HCT116 (cell line): ENCODE data around the gene EHMT1. TPM values are rescaled to one million over a fixed set of nuclear protein-coding genes. Genes with fewer than 3 reads are reported as not detected.

Experiments used
- ATAC-seq: fragments of 200-7000 bp; cut with Tn5 transposase; 2 replicates; pipeline ENCODE4 v1.9.1; 2020; ENCODE audit warnings: mild to moderate bottlenecking, moderate library complexity
- BruUV-seq: library from RNA; stranded (reverse); fragments of 400-500 nt; replicated peaks from 2 replicates; lab custom pipeline; 2021; lab: Mats Ljungman, UMichigan
- CTCF ChIA-PET: fragments of 300-600 bp; sonication (Branson Sonifier 250); formaldehyde crosslinking; loops from one replicate; lab custom pipeline; 2021; ENCODE audit warnings: antibody characterized with exemption; lab: Charles Lee
- POLR2A ChIA-PET: fragments of 300-600, 350-600 bp; sonication (Branson Sonifier 250); formaldehyde crosslinking; loops from one replicate; lab custom pipeline; 2021; ENCODE audit warnings: antibody characterized with exemption; lab: Charles Lee
- RAD21 ChIA-PET, 2 experiments: fragments of 300-600 bp; sonication (Branson Sonifier 250); formaldehyde crosslinking; loops; one replicate each; lab custom pipeline; 2023; ENCODE audit warnings: low total read pairs in 2 of 2; ENCODE audit not compliant: uncharacterized antibody in 2 of 2, unreplicated experiment in 2 of 2, low non-redundant PET in 1 of 2; lab: Charles Lee
- DNase-seq: peaks from one replicate; pipeline ENCODE4 v3.0.0-alpha.2; 2010; ENCODE audit warnings: low read depth, low spot score
- H2AFZ ChIP-seq: fragments of 200-600 bp; shearing (Covaris generic), sonication (generic); 2 replicates; pipeline ENCODE4 v1.6.1; 2017; ENCODE audit warnings: low read depth, mixed run types, mixed read lengths, antibody characterized with exemption, low read length; ENCODE audit not compliant: poor library complexity, severe bottlenecking
- H3K27ac ChIP-seq: 2 replicates; pipeline ENCODE4 v1.5.1; 2012; ENCODE audit warnings: low read depth, low read length
- H3K27me3 ChIP-seq: fragments of 200-600 bp; sonication (generic); 2 replicates; pipeline ENCODE4 v1.6.1; 2016; ENCODE audit warnings: mixed run types, low read length, mixed read lengths; ENCODE audit not compliant: insufficient read depth
- H3K36me3 ChIP-seq, 2 experiments: fragments of 200-500 bp in 1 of 2; fragments of 200-600 bp in 1 of 2; sonication (Bioruptor generic) in 1 of 2; sonication (generic) in 1 of 2; 2 replicates each; pipeline versions ENCODE4 v1.5.1 to v1.6.1; 2014 to 2016; ENCODE audit warnings: low read length in 2 of 2, inconsistent platforms in 1 of 2, mixed read lengths in 1 of 2, mixed run types in 1 of 2; ENCODE audit not compliant: insufficient read depth in 2 of 2, control insufficient read depth in 1 of 2
- H3K4me1 ChIP-seq, 2 experiments: fragments of 200-600 bp in 1 of 2; sonication (generic) in 1 of 2; 2 replicates each; pipeline versions ENCODE4 v1.5.1 to v1.6.1; 2012 to 2017; ENCODE audit warnings: low read length in 2 of 2, inconsistent platforms in 1 of 2, mild to moderate bottlenecking in 1 of 2, mixed read lengths in 1 of 2, mixed run types in 1 of 2, moderate library complexity in 1 of 2; ENCODE audit not compliant: insufficient read depth in 2 of 2, control insufficient read depth in 1 of 2
- H3K4me2 ChIP-seq: fragments of 200-600 bp; sonication (generic); 2 replicates; pipeline ENCODE4 v1.6.1; 2017; ENCODE audit warnings: mixed run types, low read length, mixed read lengths
- H3K4me3 ChIP-seq, 2 experiments: fragments of 200-600 bp in 1 of 2; sonication (generic) in 1 of 2; replicated peaks in 1 of 2; 2 replicates each; pipeline ENCODE4 v1.5.1; 2011 to 2016; ENCODE audit warnings: low read length in 2 of 2, control low read depth in 1 of 2, low read depth in 1 of 2, mild to moderate bottlenecking in 1 of 2, mixed read lengths in 1 of 2, mixed run types in 1 of 2
- H3K79me2 ChIP-seq: fragments of 200-600 bp; sonication (generic); 2 replicates; pipeline ENCODE4 v1.6.1; 2017; ENCODE audit warnings: mild to moderate bottlenecking, mixed run types, low read length, moderate library complexity, mixed read lengths; ENCODE audit not compliant: insufficient read depth
- H3K9ac ChIP-seq: fragments of 200-600 bp; sonication (generic); 2 replicates; pipeline ENCODE4 v1.6.1; 2016; ENCODE audit warnings: low read length, mixed read lengths
- H3K9me2 ChIP-seq: fragments of 200-600 bp; sonication (generic), shearing (Covaris generic); 2 replicates; pipeline ENCODE4 v1.6.1; 2017; ENCODE audit warnings: mixed run types, mild to moderate bottlenecking, moderate library complexity; ENCODE audit not compliant: insufficient read depth
- H3K9me3 ChIP-seq, 2 experiments: fragments of 200-500 bp in 1 of 2; fragments of 200-600 bp in 1 of 2; sonication (Bioruptor generic) in 1 of 2; sonication (generic) in 1 of 2; 2 replicates each; pipeline ENCODE4 v1.6.1; 2014 to 2017; ENCODE audit warnings: low read length in 2 of 2, mixed read lengths in 2 of 2, inconsistent platforms in 1 of 2, low read depth in 1 of 2, mild to moderate bottlenecking in 1 of 2, mixed run types in 1 of 2, moderate library complexity in 1 of 2; ENCODE audit not compliant: control insufficient read depth in 1 of 2, insufficient read depth in 1 of 2
- H4K20me1 ChIP-seq: fragments of 200-600 bp; sonication (generic), shearing (Covaris generic); 2 replicates; pipeline ENCODE4 v1.6.1; 2017; ENCODE audit warnings: mixed run types, mild to moderate bottlenecking, moderate library complexity; ENCODE audit not compliant: insufficient read depth
- ELF1 ChIP-seq: IDR thresholded peaks from 2 replicates; pipeline ENCODE4 v1.6.1; 2012; ENCODE audit warnings: low read depth, borderline replicate concordance
- EZH2 ChIP-seq: fragments of 200-600 bp; sonication (generic); IDR thresholded peaks from 2 replicates; pipeline ENCODE4 v1.6.1; 2017; ENCODE audit warnings: antibody characterized with exemption, mixed run types
- JUND ChIP-seq: IDR thresholded peaks from 2 replicates; pipeline ENCODE4 v1.6.1; 2012
- POLR2AphosphoS5 ChIP-seq: IDR thresholded peaks from 2 replicates; pipeline ENCODE4 v1.6.1; 2011; ENCODE audit warnings: mild to moderate bottlenecking, low read depth, low read length, moderate library complexity
- RAD21 ChIP-seq: IDR thresholded peaks from 2 replicates; pipeline ENCODE4 v1.6.1; 2012; ENCODE audit warnings: low read depth, mild to moderate bottlenecking
- ZFX ChIP-seq: fragments of 450-650 bp; IDR thresholded peaks from 2 replicates; pipeline ENCODE4 v1.6.1; 2017
- intact Hi-C: fragments of 100-400 bp; cut with micrococcal nuclease; formaldehyde crosslinking; loops from 2 replicates; pipeline ENCODE4 v1.10.0; 2022
- total RNA-seq: library from RNA; stranded (reverse); gene quantifications from one replicate; pipeline ENCODE4 v1.2.1, GENCODE V29; 2021; ENCODE audit not compliant: unreplicated experiment
- TF ChIP-seq, protein P1 (sequence below), 3 experiments: fragments of 200-600 bp in 1 of 3; sonication (generic) in 1 of 3; IDR thresholded peaks in 2 of 3; conservative IDR thresholded peaks in 1 of 3; 2 replicates each; pipeline ENCODE4 v1.5.1; 2012 to 2017; ENCODE audit warnings: low read depth in 2 of 3, low read length in 2 of 3, antibody characterized with exemption in 1 of 3, borderline replicate concordance in 1 of 3, control low read depth in 1 of 3, mild to moderate bottlenecking in 1 of 3, mixed read lengths in 1 of 3, mixed run types in 1 of 3, moderate library complexity in 1 of 3; ENCODE audit not compliant: insufficient read depth in 1 of 3

The EHMT1 gene
- total RNA-seq, 1 experiment from 2014 or later, result 86.1 TPM

DNA sequence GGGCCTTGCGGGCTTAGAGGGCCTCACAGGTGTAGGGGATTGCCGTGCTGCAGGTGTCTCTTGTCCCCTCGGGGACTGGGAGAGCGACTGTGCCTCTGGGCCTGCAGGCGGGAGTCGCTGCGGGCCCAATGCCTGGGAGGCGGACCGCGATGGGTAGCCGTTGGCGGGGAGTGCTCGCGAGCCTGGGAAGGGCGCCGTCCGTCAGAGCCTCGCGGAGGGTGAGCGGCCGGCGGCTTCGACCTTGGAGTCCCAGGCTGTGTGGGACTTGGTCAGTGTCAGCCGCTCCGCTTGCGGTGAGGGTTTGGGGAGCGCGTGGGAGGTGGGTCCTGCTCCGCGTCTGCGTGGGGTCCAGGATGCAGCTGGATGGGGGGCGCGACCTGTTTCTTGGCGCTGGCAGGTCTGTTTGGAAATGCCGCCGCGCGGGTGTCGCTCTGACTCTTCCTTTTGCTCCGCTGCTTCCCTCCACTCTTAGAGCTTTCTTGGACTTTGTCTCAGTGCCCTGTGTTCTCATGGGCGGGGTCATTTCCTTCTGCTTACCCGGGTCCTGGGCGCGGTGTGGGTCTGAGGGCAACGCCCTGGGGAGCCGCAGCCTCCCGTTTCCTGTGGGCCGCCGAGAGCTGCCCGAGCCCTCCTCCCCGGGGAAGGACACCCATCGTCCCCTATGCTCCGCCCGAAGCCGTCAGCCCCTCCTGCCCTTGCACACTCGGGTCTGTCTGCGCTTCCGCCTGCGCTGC is 169.9 kb downstream of the EHMT1 start:
- peaks cover 21 to 31% of the 10 kb centered on the region in 2 experiments for H3K36me3 ChIP-seq
- ATAC-seq, result no peak
- H3K9me3 ChIP-seq, result no peaks in the 10 kb centered on the region
- no peaks in the 10 kb centered on the region for H3K4me1 ChIP-seq
- H3K27me3 ChIP-seq, result no peaks in the 10 kb centered on the region
- ChIA-PET RAD21 (no interaction called here), CTCF (no interaction called here)
- no peak overlapping the region for H3K4me3 ChIP-seq
- DNase-seq, result no peak
- intact Hi-C loops, result no loop called here
- no peak overlapping the region for H3K4me2 ChIP-seq
- no peak overlapping the region for H2AFZ ChIP-seq
- no peaks in the 10 kb centered on the region for H4K20me1 ChIP-seq
- H3K79me2 ChIP-seq, result no peaks in the 10 kb centered on the region
- BruUV-seq, result no TSS peak
- H3K9me2 ChIP-seq, result no peaks in the 10 kb centered on the region
- no peak for TF ChIP-seq JUND
- no peak for TF ChIP-seq ZFX
- no peak for TF ChIP-seq EZH2
- TF ChIP-seq RAD21, result no peak
- TF ChIP-seq, protein P1, sequence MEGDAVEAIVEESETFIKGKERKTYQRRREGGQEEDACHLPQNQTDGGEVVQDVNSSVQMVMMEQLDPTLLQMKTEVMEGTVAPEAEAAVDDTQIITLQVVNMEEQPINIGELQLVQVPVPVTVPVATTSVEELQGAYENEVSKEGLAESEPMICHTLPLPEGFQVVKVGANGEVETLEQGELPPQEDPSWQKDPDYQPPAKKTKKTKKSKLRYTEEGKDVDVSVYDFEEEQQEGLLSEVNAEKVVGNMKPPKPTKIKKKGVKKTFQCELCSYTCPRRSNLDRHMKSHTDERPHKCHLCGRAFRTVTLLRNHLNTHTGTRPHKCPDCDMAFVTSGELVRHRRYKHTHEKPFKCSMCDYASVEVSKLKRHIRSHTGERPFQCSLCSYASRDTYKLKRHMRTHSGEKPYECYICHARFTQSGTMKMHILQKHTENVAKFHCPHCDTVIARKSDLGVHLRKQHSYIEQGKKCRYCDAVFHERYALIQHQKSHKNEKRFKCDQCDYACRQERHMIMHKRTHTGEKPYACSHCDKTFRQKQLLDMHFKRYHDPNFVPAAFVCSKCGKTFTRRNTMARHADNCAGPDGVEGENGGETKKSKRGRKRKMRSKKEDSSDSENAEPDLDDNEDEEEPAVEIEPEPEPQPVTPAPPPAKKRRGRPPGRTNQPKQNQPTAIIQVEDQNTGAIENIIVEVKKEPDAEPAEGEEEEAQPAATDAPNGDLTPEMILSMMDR (IDR thresholded peaks at IDR 0.05 in 2 of 3, conservative IDR thresholded peaks at IDR 0.05 in 1 of 3; ENCODE audit: borderline replicate concordance in 1 of 3, insufficient read depth in 1 of 3, low read depth in 2 of 3, low read length in 2 of 3), result no peak
- no peak for TF ChIP-seq POLR2AphosphoS5
- no peak for TF ChIP-seq ELF1
- TF ChIP-seq, all 23 proteins: peak for 0
- POLR2A ChIA-PET, result no interaction called here
- no peak overlapping the region for H3K27ac ChIP-seq
- no peak overlapping the region for H3K9ac ChIP-seq
